Fibroblast of villous mesenchyme (primary cell): ENCODE data around the gene TIMM29. TPM values are rescaled to one million over a fixed set of nuclear protein-coding genes. Genes with fewer than 3 reads are reported as not detected.
A peak's percentile ranks its signal among the peaks of the same experiment; 100 is the strongest.

Source experiments
- DNase-seq: peaks from one replicate; pipeline ENCODE4 v3.0.0-alpha.2; 2010; ENCODE audit warnings: low read depth
- H3K4me3 ChIP-seq: 2 replicates; pipeline ENCODE4 v1.5.1; 2011; ENCODE audit warnings: low read depth, mild to moderate bottlenecking, low read length
- total RNA-seq: library from RNA; depleted of rRNA; stranded (reverse); fragments of >200 nt; gene quantifications from 2 replicates; pipeline ENCODE4 v1.2.3, GENCODE V29; 2012
- TF ChIP-seq, protein P1 (sequence below): IDR thresholded peaks from 2 replicates; pipeline ENCODE4 v1.5.1; 2012; ENCODE audit warnings: low read depth, mild to moderate bottlenecking, low read length; ENCODE audit not compliant: insufficient read depth

Gene TIMM29
- total RNA-seq, 1 donor: 41.0 TPM

DNA sequence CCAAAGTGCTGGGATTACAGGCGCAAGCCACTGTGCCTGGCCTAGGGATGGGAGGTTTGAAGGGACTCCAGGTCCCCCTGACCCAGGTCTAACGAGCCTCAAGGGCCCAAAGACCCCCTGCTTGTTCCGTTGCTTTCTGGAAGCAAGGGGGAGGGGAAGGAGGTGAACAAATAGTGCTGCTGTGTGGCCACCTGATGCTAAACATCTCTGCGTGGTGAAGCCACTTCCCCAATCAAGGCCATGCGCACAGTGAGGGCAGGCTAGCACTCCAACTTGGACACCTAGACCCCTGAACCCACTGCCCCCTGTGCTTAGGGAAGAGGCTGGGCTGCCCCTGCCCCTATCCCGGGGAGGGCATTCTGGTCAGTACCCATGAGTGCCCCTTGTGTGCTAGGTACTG lies 33.2 kb upstream of the TIMM29 start:
- no peak for DNase-seq
- TF ChIP-seq, protein P1, sequence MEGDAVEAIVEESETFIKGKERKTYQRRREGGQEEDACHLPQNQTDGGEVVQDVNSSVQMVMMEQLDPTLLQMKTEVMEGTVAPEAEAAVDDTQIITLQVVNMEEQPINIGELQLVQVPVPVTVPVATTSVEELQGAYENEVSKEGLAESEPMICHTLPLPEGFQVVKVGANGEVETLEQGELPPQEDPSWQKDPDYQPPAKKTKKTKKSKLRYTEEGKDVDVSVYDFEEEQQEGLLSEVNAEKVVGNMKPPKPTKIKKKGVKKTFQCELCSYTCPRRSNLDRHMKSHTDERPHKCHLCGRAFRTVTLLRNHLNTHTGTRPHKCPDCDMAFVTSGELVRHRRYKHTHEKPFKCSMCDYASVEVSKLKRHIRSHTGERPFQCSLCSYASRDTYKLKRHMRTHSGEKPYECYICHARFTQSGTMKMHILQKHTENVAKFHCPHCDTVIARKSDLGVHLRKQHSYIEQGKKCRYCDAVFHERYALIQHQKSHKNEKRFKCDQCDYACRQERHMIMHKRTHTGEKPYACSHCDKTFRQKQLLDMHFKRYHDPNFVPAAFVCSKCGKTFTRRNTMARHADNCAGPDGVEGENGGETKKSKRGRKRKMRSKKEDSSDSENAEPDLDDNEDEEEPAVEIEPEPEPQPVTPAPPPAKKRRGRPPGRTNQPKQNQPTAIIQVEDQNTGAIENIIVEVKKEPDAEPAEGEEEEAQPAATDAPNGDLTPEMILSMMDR: no peak
- no peak overlapping the region for H3K4me3 ChIP-seq

DNA sequence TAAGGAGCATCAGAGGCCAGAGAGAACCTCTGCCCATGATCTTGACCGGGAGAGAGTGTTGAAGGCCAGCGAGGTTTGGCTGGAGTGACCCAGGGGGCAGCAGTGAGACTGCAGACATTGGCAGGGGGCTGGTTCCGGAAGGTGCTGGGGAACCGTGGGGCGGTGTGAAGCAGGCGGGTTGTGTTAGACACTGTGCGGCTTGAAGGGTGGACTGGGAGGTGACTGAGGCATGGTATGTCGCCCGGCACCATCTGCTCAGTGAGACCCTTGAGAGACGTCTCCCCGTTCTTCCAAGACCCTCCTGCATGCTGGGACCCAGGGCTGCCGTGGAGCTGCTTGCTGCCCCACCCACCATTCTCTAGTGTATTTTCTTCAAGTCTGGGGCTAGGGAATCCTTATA lies 32.7 kb upstream of the TIMM29 start:
- TF ChIP-seq, protein P1: peak; percentile 7
- no peak overlapping the region for H3K4me3 ChIP-seq
- no peak for DNase-seq

DNA sequence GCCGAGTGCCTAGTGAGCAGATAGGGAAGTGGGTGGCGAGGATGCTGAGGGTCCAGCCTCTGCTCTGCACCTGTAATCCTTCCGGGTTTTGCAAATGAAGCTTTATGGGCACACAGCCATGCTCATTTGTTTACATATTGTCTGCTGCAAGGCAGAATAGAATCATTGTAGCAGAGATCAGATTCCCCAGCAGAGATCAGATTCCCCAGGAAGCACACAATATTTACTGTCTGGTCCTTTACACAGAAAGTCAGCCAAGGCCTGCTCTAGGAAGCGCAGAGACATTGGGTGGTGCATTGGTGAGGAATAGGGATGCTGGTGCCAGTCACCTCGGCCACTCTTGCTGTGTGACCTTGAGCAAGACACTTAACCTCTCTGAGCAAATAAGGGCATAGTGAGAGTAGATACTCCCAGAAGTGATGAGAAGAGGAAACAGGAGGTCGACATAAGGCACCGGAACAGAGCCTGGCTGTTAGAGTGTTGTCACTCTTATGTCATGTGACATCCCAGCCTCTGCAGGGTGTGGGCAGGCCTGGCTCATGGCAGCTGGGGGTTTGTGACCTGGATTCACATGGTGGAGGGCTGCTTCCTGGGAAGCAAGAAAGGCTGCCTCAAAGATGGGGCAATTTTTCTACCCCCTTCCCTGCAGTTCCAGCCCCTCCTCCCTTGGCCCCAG lies 31.6 kb upstream of the TIMM29 start:
- DNase-seq: no peak
- TF ChIP-seq, protein P1: no peak
- no peak overlapping the region for H3K4me3 ChIP-seq

DNA sequence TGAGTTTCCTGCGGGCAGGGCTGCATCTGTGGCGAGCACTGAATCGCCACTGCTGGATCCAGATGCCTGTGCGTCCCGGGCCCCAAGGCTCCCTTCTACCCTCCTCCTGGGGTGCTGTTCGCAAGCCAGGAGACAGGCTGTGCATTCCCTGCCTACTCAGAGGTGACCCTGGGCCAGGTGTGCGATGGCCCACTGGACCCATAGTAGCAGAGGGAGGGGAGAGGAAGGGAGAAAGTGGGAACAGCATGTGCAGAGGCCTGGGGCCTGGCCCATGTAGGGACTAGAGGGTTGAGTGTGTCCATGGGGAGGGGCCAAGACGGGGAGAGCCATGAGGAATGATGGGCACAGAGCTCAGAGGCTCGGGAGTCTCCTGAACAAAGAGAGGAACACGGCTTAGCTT lies 30.0 kb upstream of the TIMM29 start:
- no peak overlapping the region for H3K4me3 ChIP-seq
- TF ChIP-seq, protein P1: no peak
- DNase-seq: no peak

DNA sequence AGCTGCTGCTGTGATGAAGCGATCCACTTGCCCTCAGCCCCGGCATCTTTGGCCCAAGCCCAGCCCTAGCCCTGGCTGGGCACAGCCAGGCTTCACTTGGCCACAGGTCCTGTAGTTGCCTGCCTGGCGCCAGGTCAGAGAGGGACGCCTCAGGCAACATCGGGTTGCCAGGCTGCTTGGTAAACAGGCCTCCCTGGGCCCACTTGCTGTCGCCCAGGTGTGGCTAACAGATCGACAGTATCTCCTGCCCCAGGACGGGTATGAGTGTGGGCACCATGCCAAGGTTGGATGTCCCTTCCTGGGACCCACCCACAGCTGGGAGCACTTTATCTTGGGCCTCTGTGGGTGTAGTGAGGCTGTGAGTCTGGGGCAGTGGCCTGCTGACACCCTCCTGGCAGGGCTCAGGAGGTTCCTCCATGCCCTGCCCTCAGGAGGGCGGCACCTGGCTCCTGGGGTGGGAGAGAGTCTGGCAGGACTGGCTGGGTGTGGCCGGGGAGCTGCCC lies 29.4 kb upstream of the TIMM29 start:
- no peak for DNase-seq
- TF ChIP-seq, protein P1: no peak
- no peak overlapping the region for H3K4me3 ChIP-seq

DNA sequence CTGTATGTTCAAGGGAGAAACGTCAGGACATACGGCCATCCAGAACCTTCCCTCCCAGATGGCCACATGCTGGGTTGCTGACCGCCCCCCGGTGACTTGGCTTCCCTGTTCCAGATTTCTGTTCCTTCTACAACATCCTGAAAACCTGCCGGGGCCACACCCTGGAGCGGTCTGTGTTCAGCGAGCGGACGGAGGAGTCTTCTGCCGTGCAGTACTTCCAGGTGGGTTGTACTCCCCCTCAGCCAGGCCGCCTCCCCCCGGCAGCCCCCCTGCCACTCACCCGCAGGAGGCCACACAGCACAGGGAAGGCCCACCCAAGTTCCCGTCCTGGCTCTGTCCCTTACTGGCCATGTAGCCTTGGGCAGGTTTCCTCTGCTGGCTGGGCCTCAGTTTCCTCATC lies 20.7 kb upstream of the TIMM29 start:
- DNase-seq: no peak
- TF ChIP-seq, protein P1: no peak
- H3K4me3 ChIP-seq: no peak overlapping the region
